Keratinocyte (primary cell): ENCODE data around the gene KLF16. TPM values are rescaled to one million over a fixed set of nuclear protein-coding genes. Genes with fewer than 3 reads are reported as not detected.
A peak's percentile ranks its signal among the peaks of the same experiment; 100 is the strongest.

Source experiments
- DNase-seq: peaks from one replicate; pipeline ENCODE4 v3.0.0-alpha.2; 2011; ENCODE audit warnings: low read depth, missing footprints, low spot score
- FAIRE-seq: peaks from 2 replicates; lab custom pipeline; 2011; peaks lifted over from hg19 to GRCh38; lab: Jason Lieb, UNC
- H2AFZ ChIP-seq: 2 replicates; pipeline ENCODE4 v1.6.0; 2012; ENCODE audit warnings: low read length, control low read depth, inconsistent platforms; ENCODE audit not compliant: control insufficient read depth
- H3K27ac ChIP-seq: 2 replicates; pipeline ENCODE4 v1.5.1; 2011; ENCODE audit warnings: low read length; ENCODE audit not compliant: control insufficient read depth, insufficient read depth
- H3K27me3 ChIP-seq: 3 replicates; pipeline ENCODE4 v1.6.0; 2011; ENCODE audit warnings: low read length; ENCODE audit not compliant: control insufficient read depth, insufficient read depth; ENCODE audit errors: extremely low read depth
- H3K36me3 ChIP-seq, 2 experiments: 2 replicates in 1 of 2; 3 replicates in 1 of 2; pipeline ENCODE4 v1.5.1; 2011; ENCODE audit warnings: low read length in 2 of 2, mild to moderate bottlenecking in 1 of 2; ENCODE audit not compliant: control insufficient read depth in 2 of 2, insufficient read depth in 2 of 2; ENCODE audit errors: extremely low read depth in 1 of 2
- H3K4me1 ChIP-seq: 3 replicates; pipeline ENCODE4 v1.5.1; 2011; ENCODE audit warnings: low read length; ENCODE audit not compliant: control insufficient read depth, insufficient read depth; ENCODE audit errors: extremely low read depth
- H3K4me2 ChIP-seq: 3 replicates; pipeline ENCODE4 v1.6.0; 2011; ENCODE audit warnings: low read depth, low read length; ENCODE audit not compliant: control insufficient read depth, insufficient read depth; ENCODE audit errors: extremely low read depth
- H3K4me3 ChIP-seq, 3 experiments: fragments of 200-600 bp in 1 of 3; sonication (generic) in 1 of 3; 2 replicates in 2 of 3; 3 replicates in 1 of 3; pipeline ENCODE4 v1.5.1; 2011 to 2016; ENCODE audit warnings: low read length in 3 of 3, mild to moderate bottlenecking in 3 of 3, control low read depth in 2 of 3, inconsistent platforms in 1 of 3, low read depth in 1 of 3, mixed read lengths in 1 of 3, mixed run types in 1 of 3, moderate library complexity in 1 of 3; ENCODE audit not compliant: control insufficient read depth in 2 of 3, insufficient read depth in 2 of 3; ENCODE audit errors: extremely low read depth in 1 of 3
- H3K79me2 ChIP-seq: 2 replicates; pipeline ENCODE4 v1.6.0; 2012; ENCODE audit warnings: low read length; ENCODE audit not compliant: control insufficient read depth, insufficient read depth
- H3K9ac ChIP-seq: 3 replicates; pipeline ENCODE4 v1.6.0; 2011; ENCODE audit warnings: low read length; ENCODE audit not compliant: control insufficient read depth, insufficient read depth; ENCODE audit errors: extremely low read depth
- H3K9me1 ChIP-seq: 3 replicates; pipeline ENCODE4 v1.6.0; 2011; ENCODE audit warnings: low read length; ENCODE audit not compliant: control insufficient read depth, insufficient read depth; ENCODE audit errors: extremely low read depth
- H3K9me3 ChIP-seq: 2 replicates; pipeline ENCODE4 v1.5.1; 2012; ENCODE audit warnings: low read depth, low read length; ENCODE audit not compliant: control insufficient read depth
- H4K20me1 ChIP-seq: 3 replicates; pipeline ENCODE4 v1.6.0; 2011; ENCODE audit warnings: low read length; ENCODE audit not compliant: control insufficient read depth, insufficient read depth; ENCODE audit errors: extremely low read depth
- EZH2 ChIP-seq: IDR thresholded peaks from one replicate; pipeline ENCODE4 v1.6.1; 2012; ENCODE audit warnings: inconsistent platforms, mild to moderate bottlenecking, low read length, moderate library complexity
- dilution Hi-C: fragments of 300-500 bp; cut with MboI; formaldehyde crosslinking; loops from one replicate; pipeline ENCODE4 v1.7.0; 2020; ENCODE audit warnings: low sequenced_read_pairs; ENCODE audit not compliant: extremely low pct_ligation_motif_present
- polyA plus RNA-seq, 5 experiments: library from polyadenylated mRNA; depleted of rRNA in 3 of 5; stranded (reverse) in 3 of 5; stranded (forward) in 1 of 5; unstranded in 1 of 5; fragments of >200 nt; gene quantifications; 1 replicate in 1 of 5; 2 replicates in 3 of 5; 3 replicates in 1 of 5; pipeline versions ENCODE4 v1.2.1 to v1.2.3, GENCODE V29; 2011 to 2012; ENCODE audit warnings: missing spikeins in 2 of 5, low read depth in 1 of 5, low replicate concordance in 1 of 5
- TF ChIP-seq, protein P1 (sequence below), 3 experiments: IDR thresholded peaks in 1 of 3; conservative IDR thresholded peaks in 1 of 3; optimal IDR thresholded peaks in 1 of 3; 2 replicates in 2 of 3; 3 replicates in 1 of 3; pipeline versions ENCODE3 to v1.5.1; 2011; ENCODE audit warnings: low read length in 3 of 3, mild to moderate bottlenecking in 3 of 3, moderate library complexity in 2 of 3, control low read depth in 1 of 3, inconsistent platforms in 1 of 3; ENCODE audit not compliant: insufficient read depth in 2 of 3; ENCODE audit errors: extremely low read depth in 1 of 3

KLF16 gene
- polyA plus RNA-seq, 1 donor (not counting 4 experiments of a cell fraction or from before 2014, with no cell fraction given): 4.9 TPM

DNA sequence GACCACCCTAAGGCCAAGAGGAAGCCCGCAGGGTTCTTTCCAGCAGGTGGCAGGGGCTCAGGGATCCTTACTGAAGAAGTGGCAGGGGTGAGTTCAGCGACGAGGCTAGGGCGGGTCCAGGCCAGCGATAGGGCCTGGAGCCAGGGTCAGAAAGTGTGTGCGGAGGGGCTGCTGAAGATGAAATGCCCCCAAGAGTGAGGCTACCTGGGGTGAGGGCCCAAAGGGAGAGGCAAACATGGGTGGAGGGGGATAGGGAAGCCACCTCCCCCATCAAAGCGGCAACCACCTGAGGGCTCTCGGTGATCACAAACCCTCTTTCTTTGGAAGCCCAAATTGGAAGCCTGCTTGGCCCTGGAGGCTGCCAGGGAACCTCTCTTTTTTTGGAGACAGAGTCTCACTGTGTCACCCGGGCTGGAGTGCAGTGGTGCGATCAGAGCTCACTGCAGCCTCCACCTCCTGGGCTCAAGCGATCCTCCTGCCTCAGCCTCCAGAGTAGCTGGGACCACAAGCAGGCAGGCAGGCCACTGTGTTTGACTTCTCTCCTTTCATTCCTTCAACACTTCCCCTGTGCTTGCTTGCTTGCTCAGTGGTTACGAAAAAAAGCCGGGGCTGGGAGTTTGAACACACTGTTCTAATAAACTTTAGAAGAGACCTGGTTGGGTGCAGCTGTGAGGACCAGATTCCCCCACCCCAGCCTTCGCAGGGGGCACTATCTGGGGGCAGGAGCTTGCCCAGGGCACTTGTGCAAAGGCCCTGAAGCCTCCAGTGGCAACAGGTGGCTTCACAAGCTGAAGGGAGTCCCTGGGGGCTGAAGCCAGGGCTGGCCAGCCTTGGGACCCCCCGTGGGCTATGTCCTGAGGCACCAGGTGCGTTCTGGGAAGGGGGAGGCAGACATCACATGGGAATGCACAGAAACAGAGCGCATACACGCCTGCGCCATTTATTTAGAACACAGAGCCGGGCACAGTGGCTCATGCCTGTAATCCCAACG lies 49.9 kb downstream of the KLF16 start:
- Histone ChIP-seq H3K4me3 (peak overlapping the region; percentile 46 to 77 (median 76)), H3K4me1 (peaks cover 11% of the 10 kb centered on the region), H3K79me2 (no peaks in the 10 kb centered on the region), H2AFZ (no peak overlapping the region), H3K27ac (no peak overlapping the region), H3K27me3 (no peaks in the 10 kb centered on the region), H3K4me2 (peak overlapping the region; percentile 95), H3K9ac (peak overlapping the region; percentile 50), H4K20me1 (no peaks in the 10 kb centered on the region), H3K9me3 (no peaks in the 10 kb centered on the region), H3K9me1 (no peaks in the 10 kb centered on the region), H3K36me3 (peaks cover 15 to 17% of the 10 kb centered on the region in 2 experiments)
- DNase-seq: no peak
- dilution Hi-C loops: no loop called here
- TF ChIP-seq, protein P1, sequence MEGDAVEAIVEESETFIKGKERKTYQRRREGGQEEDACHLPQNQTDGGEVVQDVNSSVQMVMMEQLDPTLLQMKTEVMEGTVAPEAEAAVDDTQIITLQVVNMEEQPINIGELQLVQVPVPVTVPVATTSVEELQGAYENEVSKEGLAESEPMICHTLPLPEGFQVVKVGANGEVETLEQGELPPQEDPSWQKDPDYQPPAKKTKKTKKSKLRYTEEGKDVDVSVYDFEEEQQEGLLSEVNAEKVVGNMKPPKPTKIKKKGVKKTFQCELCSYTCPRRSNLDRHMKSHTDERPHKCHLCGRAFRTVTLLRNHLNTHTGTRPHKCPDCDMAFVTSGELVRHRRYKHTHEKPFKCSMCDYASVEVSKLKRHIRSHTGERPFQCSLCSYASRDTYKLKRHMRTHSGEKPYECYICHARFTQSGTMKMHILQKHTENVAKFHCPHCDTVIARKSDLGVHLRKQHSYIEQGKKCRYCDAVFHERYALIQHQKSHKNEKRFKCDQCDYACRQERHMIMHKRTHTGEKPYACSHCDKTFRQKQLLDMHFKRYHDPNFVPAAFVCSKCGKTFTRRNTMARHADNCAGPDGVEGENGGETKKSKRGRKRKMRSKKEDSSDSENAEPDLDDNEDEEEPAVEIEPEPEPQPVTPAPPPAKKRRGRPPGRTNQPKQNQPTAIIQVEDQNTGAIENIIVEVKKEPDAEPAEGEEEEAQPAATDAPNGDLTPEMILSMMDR (optimal IDR thresholded peaks at IDR 0.05 in 1 of 3, IDR thresholded peaks at IDR 0.05 in 1 of 3, conservative IDR thresholded peaks at IDR 0.05 in 1 of 3; ENCODE audit: extremely low read depth in 1 of 3, insufficient read depth in 2 of 3, low read length in 3 of 3): peak in 1 of 3 experiments; percentile 3
- no peak for TF ChIP-seq EZH2
- FAIRE-seq: no peak

DNA sequence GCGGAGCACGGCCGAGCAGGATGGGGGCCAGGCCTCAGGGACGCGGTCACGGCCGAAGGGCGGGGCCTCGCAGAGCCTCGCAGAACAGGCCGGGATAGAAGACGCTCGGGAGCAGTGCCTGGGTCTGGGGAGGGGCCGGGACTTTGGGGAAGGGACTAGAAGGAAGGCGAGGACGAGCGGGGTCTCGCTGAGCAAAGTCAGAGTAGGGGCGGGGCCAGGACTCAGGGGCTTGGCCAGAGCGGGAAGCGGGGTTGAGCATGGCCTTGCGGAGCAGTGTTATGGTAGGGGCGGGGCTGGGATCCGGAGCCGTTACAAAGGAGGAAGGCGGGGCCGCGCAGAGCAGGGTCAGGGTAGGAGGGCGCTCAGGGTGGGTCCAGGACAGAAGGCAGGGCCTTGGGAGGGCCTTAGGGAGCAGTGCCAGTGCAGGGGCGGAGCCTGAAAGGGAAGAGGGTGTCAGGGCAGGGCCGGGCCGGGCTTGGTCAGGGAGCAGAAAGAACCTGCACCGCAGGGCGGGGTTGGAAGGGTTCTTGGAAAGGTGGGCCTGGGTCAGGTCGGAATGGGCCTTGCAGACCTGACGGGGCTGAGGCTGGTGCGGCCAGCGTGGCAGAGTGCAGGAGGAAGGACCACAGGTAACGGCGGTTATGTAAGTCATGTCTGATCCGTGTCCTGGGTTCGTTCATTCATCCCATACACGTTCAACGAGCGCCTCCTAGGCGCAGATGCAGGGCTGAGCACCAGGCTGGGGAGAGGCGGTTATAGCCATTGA lies 50.8 kb downstream of the KLF16 start:
- Histone ChIP-seq H3K4me1 (peaks cover 14% of the 10 kb centered on the region), H3K4me3 (peak overlapping the region; percentile 46 to 77 (median 76)), H3K9me3 (no peaks in the 10 kb centered on the region), H2AFZ (peak overlapping the region; percentile 86), H3K27ac (no peak overlapping the region), H3K27me3 (no peaks in the 10 kb centered on the region), H3K9me1 (no peaks in the 10 kb centered on the region), H3K9ac (peak overlapping the region; percentile 50), H4K20me1 (no peaks in the 10 kb centered on the region), H3K79me2 (no peaks in the 10 kb centered on the region), H3K36me3 (peaks cover 11 to 12% of the 10 kb centered on the region in 2 experiments), H3K4me2 (peak overlapping the region; percentile 95)
- no peak for TF ChIP-seq EZH2
- TF ChIP-seq, protein P1 (optimal IDR thresholded peaks at IDR 0.05 in 1 of 3, IDR thresholded peaks at IDR 0.05 in 1 of 3, conservative IDR thresholded peaks at IDR 0.05 in 1 of 3; ENCODE audit: extremely low read depth in 1 of 3, insufficient read depth in 2 of 3, low read length in 3 of 3): peak; percentile 74 to 82 (median 77)
- DNase-seq (peak; percentile 84), FAIRE-seq (peak; percentile 79)
- dilution Hi-C loops: no loop called here
